Activated T-cell treated with anti-CD3 and anti-CD28 coated beads, Interleukin-2, amount 50 U/mL, for 24 hours (primary cell): ENCODE results near the gene NAALADL2.
"Not testable (repeated sequence)": the region's sequence is repeated elsewhere in the genome, so short reads cannot be mapped to it uniquely, and the experiment has no call there.

Experiments used
- DNase-seq: peaks from one replicate; pipeline ENCODE4 v3.0.0-alpha.2; 2020
- H3K27ac Mint-ChIP-seq: 2 replicates; pipeline ENCODE4 v1.8.0; 2020; ENCODE audit warnings: mild to moderate bottlenecking, mixed read lengths
- H3K27me3 Mint-ChIP-seq: 2 replicates; pipeline ENCODE4 v1.8.0; 2020; ENCODE audit warnings: mixed read lengths
- H3K36me3 Mint-ChIP-seq: 2 replicates; pipeline ENCODE4 v1.8.0; 2020; ENCODE audit warnings: low read depth, mixed read lengths
- H3K4me1 Mint-ChIP-seq: 2 replicates; pipeline ENCODE4 v1.8.0; 2020; ENCODE audit warnings: low read depth, mixed read lengths
- H3K4me3 Mint-ChIP-seq: 2 replicates; pipeline ENCODE4 v1.8.0; 2020; ENCODE audit warnings: mild to moderate bottlenecking, moderate library complexity, mixed read lengths
- H3K9me3 Mint-ChIP-seq: 2 replicates; pipeline ENCODE4 v1.8.0; 2020; ENCODE audit warnings: mixed read lengths

The NAALADL2 gene

GRCh38 chr3:175737646-175738572 is 878.8 kb downstream of the NAALADL2 start:
- no peaks in the 10 kb centered on the region for H3K4me1 Mint-ChIP-seq
- H3K36me3 Mint-ChIP-seq: no peaks in the 10 kb centered on the region
- H3K27ac Mint-ChIP-seq: no peak overlapping the region
- no peak overlapping the region for H3K4me3 Mint-ChIP-seq
- DNase-seq: no peak
- H3K9me3 Mint-ChIP-seq: peaks cover 18% of the 10 kb centered on the region
- no peaks in the 10 kb centered on the region for H3K27me3 Mint-ChIP-seq

- Mint-ChIP-seq H3K36me3 (no peaks in the 10 kb centered on the region), H3K4me3 (no peak overlapping the region), H3K9me3 (peaks cover 11% of the 10 kb centered on the region), H3K4me1 (no peaks in the 10 kb centered on the region), H3K27me3 (no peaks in the 10 kb centered on the region), H3K27ac (no peak overlapping the region)
- no peak for DNase-seq
These were observed 882.8 kb downstream of the NAALADL2 start for GRCh38 chr3:175741951-175742350.

DNA sequence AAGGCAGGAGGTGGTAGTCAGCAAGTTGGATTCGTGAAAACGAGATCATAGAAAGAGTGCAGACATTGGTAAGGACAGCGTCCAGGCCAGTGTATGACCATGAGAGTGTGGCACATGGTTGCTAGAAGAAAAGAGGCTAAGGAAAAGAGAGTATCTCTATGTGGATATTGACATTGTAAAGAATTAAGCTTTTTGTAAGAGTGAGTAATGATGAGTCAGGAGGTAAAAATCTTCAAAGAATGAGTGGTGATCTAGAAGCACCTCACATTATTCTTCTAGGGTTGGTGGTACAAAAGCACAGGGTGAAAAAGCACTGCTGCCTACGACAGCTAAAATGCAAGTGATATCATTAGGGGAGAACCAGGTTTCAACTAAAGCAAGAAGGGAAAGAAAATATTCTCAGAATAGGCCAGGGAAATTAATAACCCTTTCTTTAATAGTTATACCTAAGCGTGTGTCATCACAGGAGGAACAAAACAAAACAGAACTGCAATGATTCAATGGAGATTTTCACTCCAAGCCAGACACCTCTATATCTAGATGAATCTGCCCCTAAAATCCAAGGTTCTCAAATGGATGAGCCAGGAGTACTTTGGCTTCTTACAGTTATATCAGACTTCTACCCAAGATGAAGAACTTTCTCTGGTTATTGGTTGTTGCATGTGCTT is 884.7 kb downstream of the NAALADL2 start:
- no peaks in the 10 kb centered on the region for H3K27me3 Mint-ChIP-seq
- H3K4me3 Mint-ChIP-seq: no peak overlapping the region
- no peaks in the 10 kb centered on the region for H3K4me1 Mint-ChIP-seq
- peaks cover 11% of the 10 kb centered on the region for H3K9me3 Mint-ChIP-seq
- H3K27ac Mint-ChIP-seq: no peak overlapping the region
- DNase-seq: no peak
- no peaks in the 10 kb centered on the region for H3K36me3 Mint-ChIP-seq

DNA sequence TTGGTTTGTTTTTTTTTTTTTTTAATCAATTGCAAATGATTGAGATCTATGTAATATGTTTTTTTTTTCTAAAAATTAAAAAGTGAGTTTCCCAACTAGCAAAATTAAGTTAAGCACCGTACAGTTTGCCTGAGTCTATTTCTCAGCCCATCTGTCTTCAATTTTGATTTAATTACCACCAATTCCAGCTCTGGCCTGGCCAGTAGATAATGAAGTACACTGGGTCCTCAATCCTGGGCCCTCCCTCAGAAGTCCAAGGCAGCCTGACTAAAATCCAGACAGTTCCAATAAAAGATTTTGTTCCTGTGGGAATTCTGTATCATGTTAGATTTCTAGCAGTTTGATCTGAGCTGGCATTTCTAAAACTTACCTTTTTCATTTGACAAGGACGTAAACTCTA is 887.2 kb downstream of the NAALADL2 start:
- Mint-ChIP-seq H3K4me1 (no peaks in the 10 kb centered on the region), H3K9me3 (peaks cover 4% of the 10 kb centered on the region), H3K27me3 (no peaks in the 10 kb centered on the region), H3K36me3 (no peaks in the 10 kb centered on the region), H3K4me3 (no peak overlapping the region), H3K27ac (no peak overlapping the region)
- no peak for DNase-seq

- Mint-ChIP-seq H3K4me1 (no peaks in the 10 kb centered on the region), H3K4me3 (no peak overlapping the region), H3K9me3 (no peaks in the 10 kb centered on the region), H3K27ac (no peak overlapping the region), H3K27me3 (no peaks in the 10 kb centered on the region), H3K36me3 (no peaks in the 10 kb centered on the region)
- no peak for DNase-seq
These were observed 889.1 kb downstream of the NAALADL2 start for GRCh38 chr3:175748087-175748730.

DNA sequence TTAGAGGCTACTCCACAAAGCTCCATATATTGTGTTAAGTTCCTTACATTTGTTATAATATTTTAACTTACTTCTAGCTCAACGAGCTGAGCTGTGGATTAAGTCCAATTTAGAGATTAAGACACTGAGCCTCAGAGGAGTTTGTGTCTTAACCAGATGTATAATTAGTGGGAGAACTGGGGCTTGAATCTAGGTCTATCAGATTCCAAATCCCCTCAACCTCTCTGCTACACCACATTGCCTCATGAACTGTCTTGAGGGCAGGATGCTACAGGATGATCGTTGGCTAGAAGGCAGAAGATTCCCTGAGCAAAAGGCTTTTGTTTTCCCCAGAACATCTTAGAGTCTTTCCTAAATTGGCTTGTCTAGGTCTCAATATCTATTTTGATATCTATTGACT is 890.8 kb downstream of the NAALADL2 start:
- no peak overlapping the region for H3K27ac Mint-ChIP-seq
- no peaks in the 10 kb centered on the region for H3K9me3 Mint-ChIP-seq
- H3K4me1 Mint-ChIP-seq: no peaks in the 10 kb centered on the region
- DNase-seq: no peak
- H3K4me3 Mint-ChIP-seq: no peak overlapping the region
- no peaks in the 10 kb centered on the region for H3K36me3 Mint-ChIP-seq
- H3K27me3 Mint-ChIP-seq: no peaks in the 10 kb centered on the region

- DNase-seq: no peak
- no peaks in the 10 kb centered on the region for H3K9me3 Mint-ChIP-seq
- no peaks in the 10 kb centered on the region for H3K27me3 Mint-ChIP-seq
- no peaks in the 10 kb centered on the region for H3K4me1 Mint-ChIP-seq
- no peaks in the 10 kb centered on the region for H3K36me3 Mint-ChIP-seq
- H3K27ac Mint-ChIP-seq: no peak overlapping the region
- H3K4me3 Mint-ChIP-seq: no peak overlapping the region
These were observed 892.0 kb downstream of the NAALADL2 start for GRCh38 chr3:175751089-175751488.

GRCh38 chr3:175763948-175764347 is 904.8 kb downstream of the NAALADL2 start:
- Mint-ChIP-seq H3K9me3 (no peaks in the 10 kb centered on the region), H3K36me3 (no peaks in the 10 kb centered on the region), H3K4me1 (no peaks in the 10 kb centered on the region), H3K27me3 (no peaks in the 10 kb centered on the region), H3K4me3 (no peak overlapping the region), H3K27ac (no peak overlapping the region)
- DNase-seq: no peak

GRCh38 chr3:175764722-175765121 is 905.6 kb downstream of the NAALADL2 start:
- Mint-ChIP-seq H3K9me3 (no peaks in the 10 kb centered on the region), H3K4me3 (no peak overlapping the region), H3K27me3 (no peaks in the 10 kb centered on the region), H3K36me3 (no peaks in the 10 kb centered on the region), H3K4me1 (no peaks in the 10 kb centered on the region), H3K27ac (no peak overlapping the region)
- no peak for DNase-seq

DNA sequence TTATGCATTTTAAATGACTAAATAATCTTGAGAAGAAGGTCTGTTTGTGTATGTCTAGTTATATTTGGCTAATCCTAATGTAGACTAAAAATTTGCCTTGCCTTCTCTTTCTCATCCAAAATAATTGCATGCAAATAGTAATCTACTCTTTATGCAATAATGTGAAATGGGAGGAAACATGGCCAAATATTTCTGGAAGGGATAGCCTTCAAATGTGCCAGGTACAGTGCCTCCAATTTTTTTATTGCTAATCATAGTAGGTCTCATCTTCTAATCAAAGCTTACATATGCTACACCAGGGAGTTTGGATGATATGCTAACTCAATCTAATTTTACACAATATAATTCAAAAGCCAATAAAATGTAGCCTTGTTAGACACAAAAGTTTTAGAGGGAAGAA is 911.3 kb downstream of the NAALADL2 start:
- DNase-seq: no peak
- Mint-ChIP-seq H3K4me3 (no peak overlapping the region), H3K27ac (no peak overlapping the region), H3K27me3 (no peaks in the 10 kb centered on the region), H3K36me3 (no peaks in the 10 kb centered on the region), H3K4me1 (no peaks in the 10 kb centered on the region), H3K9me3 (no peaks in the 10 kb centered on the region)

DNA sequence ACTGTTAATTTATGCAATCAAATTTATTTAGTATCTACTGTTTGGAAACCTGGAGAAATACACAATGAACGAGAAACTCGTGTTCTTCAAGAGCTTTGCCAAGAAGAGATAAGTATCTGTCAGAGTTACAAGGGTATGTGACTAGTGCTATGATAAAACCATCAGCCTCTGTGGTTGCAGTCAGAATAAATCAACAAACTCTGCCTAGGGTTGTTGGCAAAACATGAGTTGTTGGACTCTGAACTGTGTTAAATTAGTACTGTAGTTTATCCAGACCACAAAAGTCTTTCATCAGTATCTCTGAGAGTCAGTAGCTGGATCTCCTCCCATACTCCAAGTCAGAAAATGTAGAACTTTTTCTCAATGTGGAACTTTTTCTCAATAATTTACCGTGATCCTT is 918.4 kb downstream of the NAALADL2 start:
- no peak overlapping the region for H3K27ac Mint-ChIP-seq

DNA sequence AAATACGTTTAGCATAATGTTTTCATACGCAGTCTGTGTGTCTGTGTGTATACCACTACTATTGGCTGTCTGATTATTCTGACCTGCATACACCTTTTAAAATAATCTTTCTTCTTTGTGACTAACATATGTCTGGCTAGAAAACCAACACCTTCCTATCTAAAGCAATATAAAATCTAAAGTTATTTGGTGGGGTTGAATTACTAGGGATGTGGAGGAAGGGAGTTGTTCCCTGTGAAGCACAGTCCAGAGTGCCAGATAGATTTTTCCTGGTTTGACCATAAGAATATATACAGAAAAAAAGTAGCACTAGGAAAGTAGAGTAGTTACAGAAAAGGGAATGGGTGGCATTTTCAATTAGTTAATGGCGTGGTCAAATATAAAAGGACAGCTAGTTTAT is 918.8 kb downstream of the NAALADL2 start:
- no peak overlapping the region for H3K4me3 Mint-ChIP-seq
- no peaks in the 10 kb centered on the region for H3K36me3 Mint-ChIP-seq
- H3K4me1 Mint-ChIP-seq: no peaks in the 10 kb centered on the region
- no peak overlapping the region for H3K27ac Mint-ChIP-seq
- no peak for DNase-seq
- peaks cover 3% of the 10 kb centered on the region for H3K9me3 Mint-ChIP-seq
- H3K27me3 Mint-ChIP-seq: no peaks in the 10 kb centered on the region

More for the DNA sequence above, 918.4 kb downstream of the NAALADL2 start:
- Mint-ChIP-seq H3K36me3 (no peaks in the 10 kb centered on the region), H3K4me1 (no peaks in the 10 kb centered on the region), H3K27me3 (no peaks in the 10 kb centered on the region), H3K9me3 (peaks cover 3% of the 10 kb centered on the region), H3K4me3 (no peak overlapping the region)
- DNase-seq: no peak

DNA sequence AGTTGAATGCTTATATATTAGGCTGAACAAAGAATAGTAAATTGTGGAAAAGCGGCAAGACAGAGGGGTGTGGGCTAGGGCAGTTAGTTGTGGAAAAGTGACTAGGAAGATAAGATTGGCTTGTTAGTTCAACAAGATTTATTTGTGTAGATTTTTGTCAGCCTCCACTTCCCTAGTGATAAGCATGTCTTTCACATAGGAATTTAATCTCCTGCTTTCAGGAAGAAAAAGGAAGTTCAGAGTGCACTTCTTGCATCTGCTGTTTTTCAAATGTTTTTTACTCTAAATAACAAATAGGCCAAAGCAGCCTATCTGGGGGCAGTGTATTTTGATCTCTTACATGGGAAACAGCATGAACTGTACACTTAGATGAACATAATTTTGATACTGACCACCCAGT is 919.9 kb downstream of the NAALADL2 start:
- Mint-ChIP-seq H3K27me3 (no peaks in the 10 kb centered on the region), H3K27ac (no peak overlapping the region), H3K36me3 (no peaks in the 10 kb centered on the region), H3K4me1 (no peaks in the 10 kb centered on the region), H3K4me3 (no peak overlapping the region), H3K9me3 (peaks cover 3% of the 10 kb centered on the region)
- no peak for DNase-seq

DNA sequence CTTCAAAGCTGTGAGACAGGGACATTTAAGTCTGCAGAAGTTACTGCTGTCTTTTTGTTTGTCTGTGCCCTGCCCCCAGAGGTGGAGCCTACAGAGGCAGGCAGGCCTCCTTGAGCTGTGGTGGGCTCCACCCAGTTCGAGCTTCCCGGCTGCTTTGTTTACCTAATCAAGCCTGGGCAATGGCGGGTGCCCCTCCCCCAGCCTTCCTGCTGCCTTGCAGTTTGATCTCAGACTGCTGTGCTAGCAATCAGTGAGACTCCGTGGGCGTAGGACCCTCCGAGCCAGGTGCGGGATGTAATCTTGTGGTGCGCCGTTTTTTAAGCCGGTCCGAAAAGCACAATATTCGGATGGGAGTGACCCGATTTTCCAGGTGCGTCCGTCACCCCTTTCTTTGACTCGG is 928.0 kb downstream of the NAALADL2 start:
- not testable (repeated sequence) for H3K4me3 Mint-ChIP-seq, H3K27ac Mint-ChIP-seq, DNase-seq, H3K4me1 Mint-ChIP-seq, H3K9me3 Mint-ChIP-seq, H3K27me3 Mint-ChIP-seq, H3K36me3 Mint-ChIP-seq

DNA sequence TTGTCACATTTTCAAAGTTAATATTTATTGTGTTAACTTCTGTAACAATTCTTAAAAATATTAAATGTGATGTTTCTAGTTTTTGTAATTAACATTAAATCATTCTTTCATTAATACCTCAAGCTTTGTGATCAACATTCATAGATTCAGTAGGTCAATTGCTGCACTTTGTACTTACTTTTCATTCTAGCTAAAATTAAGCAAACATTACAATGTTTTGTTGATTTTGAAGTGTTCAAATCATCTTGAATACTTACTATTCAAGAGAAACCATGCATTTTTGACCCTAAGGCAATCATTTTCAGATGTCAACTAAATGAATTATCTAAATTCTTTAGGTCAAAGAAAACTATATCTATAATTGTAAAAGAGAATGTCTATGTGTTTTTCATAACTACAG is 933.1 kb downstream of the NAALADL2 start:
- Mint-ChIP-seq H3K4me3 (no peak overlapping the region), H3K9me3 (peaks cover 8% of the 10 kb centered on the region), H3K36me3 (no peaks in the 10 kb centered on the region), H3K27me3 (no peaks in the 10 kb centered on the region), H3K27ac (no peak overlapping the region), H3K4me1 (no peaks in the 10 kb centered on the region)
- DNase-seq: no peak
